GM21360 (cell line): ENCODE results near the gene CANT1.

Source experiments
- ATAC-seq: cut with Tn5 transposase; IDR thresholded peaks from one replicate; pipeline ENCODE4 v1.9.1; 2021; ENCODE audit warnings: mild to moderate bottlenecking, moderate library complexity; ENCODE audit not compliant: unreplicated experiment

The CANT1 gene

DNA sequence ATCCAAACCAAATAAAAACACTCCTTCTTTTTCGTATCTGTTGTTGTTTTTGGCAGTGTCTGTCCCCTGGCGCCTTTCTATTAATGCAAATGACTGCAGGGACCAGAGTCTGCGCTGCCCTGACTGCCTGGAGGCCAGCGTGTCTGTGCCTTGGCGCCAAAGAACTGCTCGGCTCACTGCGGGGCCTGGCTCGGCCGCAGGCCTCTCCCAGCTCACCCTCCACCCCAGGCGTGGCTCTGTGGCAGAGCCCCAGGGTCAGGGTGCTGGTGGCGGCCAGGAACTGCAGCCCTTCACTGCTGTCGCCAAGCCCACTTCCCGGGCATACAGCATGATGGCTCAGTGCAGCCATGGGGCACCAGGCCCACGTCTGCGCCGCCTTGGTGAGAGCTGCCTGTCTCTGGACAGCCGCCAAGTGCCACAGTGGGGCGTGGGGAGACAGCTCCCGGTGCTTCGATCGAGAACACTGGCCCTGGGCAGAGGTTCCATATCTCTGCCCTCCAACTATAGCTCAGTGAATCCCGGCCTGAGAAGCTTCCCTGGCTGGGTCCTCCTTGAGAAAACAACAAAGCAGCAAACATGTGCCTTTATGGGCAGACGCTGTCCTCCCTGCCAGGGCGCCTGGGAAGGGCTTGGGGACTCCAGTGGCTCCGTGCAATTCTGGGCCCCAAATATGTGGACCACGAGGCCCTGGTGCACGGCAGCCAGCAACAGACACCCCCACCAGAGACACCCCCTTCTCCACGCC lies 11.1 kb downstream of the CANT1 start:
- ATAC-seq, result no peak

DNA sequence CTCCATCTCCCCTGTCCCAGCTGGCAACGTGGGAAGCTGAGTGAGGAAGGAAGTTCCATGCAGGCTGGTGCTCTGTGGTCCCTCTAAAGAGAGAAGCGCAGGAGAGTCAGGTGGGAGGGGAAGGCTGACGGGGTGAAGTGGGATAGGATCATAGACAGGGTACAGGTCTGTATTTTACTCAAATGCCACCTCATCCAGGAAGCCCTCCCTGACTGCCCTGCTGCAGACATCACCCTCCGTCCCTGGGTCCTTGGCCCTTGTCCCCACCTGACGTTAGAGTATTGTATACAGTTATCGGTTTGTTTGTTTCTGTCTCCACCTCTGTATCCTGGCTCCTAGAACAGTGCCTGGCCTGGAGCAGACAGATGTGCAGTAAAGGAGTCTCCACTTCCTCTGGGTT lies 11.7 kb downstream of the CANT1 start:
- ATAC-seq, result no peak

- no peak for ATAC-seq
Observed at GRCh38 chr17:78997231-78997741, 12.3 kb downstream of the CANT1 start.

DNA sequence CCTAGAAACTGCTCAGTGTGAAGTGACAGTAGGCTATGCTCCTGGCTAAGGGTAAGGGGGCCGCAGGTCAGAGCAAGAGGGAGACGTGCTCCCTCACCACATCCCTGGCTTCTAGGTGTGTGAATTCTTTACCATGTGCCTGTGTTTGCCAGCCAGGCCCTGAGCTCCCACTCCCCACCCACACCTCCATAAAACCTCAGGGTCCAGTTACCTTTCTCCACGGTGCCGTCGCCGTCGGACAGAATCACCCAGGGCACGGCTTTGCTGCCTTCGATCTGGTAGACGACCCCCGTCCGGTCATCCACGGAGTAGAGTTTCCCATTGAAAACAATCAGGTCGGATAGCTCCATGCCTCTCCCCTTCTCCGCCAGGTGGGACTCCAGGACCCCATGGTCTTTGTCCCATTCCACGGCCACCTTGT lies 12.8 kb downstream of the CANT1 start:
- ATAC-seq, result no peak

GRCh38 chr17:78995761-78996451 lies 13.7 kb downstream of the CANT1 start:
- ATAC-seq, result no peak

GRCh38 chr17:78995022-78995760 lies 14.4 kb downstream of the CANT1 start:
- ATAC-seq, result no peak

DNA sequence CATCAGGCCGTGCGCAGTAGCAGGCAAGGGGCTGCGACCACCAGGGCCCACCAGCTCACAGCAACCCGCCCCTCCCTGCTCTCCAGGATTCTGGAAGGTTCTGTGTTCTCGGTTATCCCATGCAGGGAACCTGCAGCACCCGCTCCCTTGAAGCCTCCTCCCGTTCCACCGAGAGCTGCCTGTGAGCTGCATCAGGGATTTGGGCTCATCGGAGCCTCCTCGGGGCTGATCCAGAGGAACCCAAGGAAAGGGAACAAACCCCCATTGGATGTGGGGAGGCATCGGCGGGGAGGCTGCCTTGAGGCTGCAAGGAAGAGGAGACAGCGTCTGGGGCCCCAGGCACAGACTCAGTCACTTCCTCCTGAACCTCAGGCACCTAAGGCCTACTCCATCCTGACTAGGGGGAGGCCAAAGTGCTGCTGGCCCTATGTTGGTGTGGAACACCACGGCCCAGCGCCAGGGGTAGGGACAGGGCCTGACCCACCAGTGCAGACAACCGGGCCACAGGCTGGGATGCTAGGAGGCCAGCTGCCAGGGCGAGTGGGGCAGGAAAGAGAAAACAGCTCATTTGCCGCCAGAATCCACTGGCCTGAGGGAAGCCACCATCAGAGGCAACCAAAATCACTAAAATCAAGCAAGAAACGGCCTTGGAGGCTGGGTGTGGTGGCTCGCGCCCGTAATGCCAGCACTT lies 15.4 kb downstream of the CANT1 start:
- no peak for ATAC-seq

DNA sequence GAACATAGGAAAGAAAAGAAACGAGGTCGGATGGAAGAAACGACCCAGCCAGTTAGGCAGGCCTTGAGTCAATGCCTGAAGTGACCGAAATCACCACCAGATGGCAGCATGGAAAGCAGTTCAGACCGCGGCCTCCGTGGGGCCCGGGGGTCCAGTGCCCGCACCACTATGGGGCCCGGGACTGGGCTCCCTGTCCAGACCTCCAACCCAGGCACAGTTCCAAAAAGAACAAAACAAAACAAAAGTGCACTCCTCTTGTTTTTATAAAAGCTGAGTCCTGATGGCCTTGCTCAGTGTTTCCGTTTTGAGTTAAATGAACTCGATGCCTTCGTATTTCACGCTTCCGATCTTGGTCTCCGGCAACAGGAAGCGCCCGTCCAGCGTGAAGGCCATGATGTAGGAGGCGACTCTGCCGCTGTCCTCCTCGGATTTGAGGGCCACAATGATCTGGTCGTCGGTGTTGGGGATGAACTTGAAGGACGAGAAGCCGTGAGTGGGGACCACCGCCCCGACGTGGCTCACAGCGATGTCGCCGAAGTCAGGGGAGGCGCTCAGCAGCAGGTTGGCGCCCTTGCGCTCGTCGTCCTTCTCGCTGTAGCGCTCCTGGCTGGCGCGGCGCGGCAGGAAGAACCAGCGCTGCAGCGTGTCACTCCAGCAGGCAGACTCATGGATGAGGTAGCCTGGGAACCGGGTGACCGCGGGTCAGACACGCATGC lies 16.2 kb downstream of the CANT1 start:
- no peak for ATAC-seq

DNA sequence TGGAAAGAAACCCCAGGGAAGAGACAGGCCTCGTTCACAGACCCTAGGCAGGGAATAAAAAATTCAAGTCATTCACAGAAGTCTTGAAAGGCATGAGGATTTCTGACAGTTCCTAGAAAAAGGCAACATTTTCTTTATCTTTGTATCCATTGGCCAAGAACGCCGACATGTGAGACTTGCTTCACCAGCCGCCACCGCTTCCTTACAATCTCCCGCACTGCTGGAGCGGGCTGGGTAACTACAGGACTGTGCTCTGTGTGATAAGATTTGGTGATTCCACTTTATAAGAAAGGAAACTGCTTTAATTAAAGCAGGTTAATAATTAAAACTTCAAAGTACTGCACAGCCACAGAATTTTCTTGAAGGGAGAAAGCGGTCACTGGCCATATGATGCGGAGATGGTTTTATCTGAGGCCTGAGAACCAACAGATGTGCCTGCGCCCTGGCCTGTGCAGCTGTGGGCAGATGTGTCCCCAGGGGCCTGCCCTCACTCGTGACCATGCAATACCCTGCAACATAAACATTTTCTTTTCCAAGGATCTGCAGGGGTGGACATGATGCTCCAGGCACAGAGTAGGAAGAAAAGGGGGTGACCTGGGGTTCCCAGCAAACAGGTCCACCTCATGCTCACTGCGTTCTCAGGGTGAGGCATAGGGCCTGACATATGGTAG lies 16.9 kb downstream of the CANT1 start:
- ATAC-seq, result no peak

DNA sequence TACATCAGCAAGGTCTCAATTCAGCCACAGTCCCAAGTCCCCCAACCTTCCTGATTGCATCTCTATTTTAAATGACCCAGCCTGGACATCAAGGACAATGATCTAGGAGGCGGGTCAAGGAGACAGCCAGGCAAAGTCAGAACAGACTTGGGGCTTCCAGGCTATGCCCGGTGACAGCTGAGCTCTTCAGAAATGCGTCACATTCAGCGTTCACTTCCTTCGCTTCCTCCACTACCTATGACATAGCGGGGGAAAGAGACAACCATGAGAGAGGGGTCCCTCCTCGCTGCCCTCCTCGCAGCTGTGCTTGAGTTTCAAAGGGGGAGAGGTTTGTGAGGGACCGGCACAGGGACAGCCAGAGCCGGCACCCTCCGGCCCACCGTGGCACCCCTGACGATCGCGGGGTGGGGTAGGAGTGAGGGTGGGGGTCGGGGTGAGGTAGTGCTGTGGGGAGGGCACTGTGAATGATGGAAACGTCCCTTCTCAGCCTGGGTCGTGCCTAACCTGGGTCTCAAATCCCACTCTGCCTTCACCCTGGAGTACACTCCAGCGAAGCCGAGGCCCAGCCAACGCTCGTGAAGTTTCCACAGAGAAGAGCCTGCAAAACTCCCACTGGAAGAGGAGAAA lies 17.5 kb downstream of the CANT1 start:
- no peak for ATAC-seq

DNA sequence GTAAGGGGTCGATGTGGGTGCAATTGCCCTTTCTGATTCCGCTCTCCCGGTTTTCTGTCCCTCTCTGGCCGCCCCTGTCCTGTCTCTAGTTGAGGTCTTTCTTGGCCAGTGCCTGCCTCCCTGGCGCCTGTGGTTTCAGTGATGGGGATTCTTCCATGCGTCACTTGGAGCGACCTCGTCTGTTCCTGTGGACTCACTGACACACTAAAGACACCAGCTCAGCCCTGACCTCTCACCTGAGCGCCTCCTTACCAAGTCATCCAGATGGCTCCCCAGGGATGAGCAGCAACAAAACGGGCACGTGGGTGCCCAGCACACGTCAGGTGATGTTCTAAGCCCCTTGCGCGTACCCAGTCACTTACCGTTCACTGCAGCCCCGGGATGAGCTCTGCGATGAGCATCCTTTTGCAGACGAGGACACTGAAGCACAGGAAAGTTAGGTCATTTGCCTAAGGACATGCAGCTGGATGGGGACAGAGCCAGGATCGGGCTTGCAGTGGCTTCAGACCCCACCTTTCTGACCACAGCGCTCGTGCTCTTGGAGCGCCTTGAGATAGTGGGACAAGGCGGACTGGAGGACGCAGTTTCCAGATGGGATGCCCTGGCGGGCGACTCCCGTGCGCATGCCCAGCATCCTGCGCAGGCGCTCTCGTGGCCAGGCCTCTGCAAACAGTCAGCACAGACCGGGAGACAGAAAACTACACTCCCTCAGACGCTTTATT lies 18.4 kb downstream of the CANT1 start:
- no peak for ATAC-seq

- ATAC-seq, result no peak
Observed at GRCh38 chr17:78990349-78991016, 19.1 kb downstream of the CANT1 start.

GRCh38 chr17:78988152-78988551 lies 21.4 kb downstream of the CANT1 start:
- no peak for ATAC-seq

GRCh38 chr17:78986649-78987328 lies 22.8 kb downstream of the CANT1 start:
- ATAC-seq, result no peak

- no peak for ATAC-seq
Observed at GRCh38 chr17:78986048-78986648, 23.4 kb downstream of the CANT1 start.

GRCh38 chr17:78985395-78985794 lies 24.2 kb downstream of the CANT1 start:
- no peak for ATAC-seq
